ENCODE measurements around the gene DCHS1.

The DCHS1 gene

GRCh38 chr11:6670202-6670830 is 14.7 kb upstream of the DCHS1 start:
- DNase-seq, result no peak

- DNase-seq, result no peak
These were observed 12.2 kb upstream of the DCHS1 start for GRCh38 chr11:6667733-6668374.

DNA sequence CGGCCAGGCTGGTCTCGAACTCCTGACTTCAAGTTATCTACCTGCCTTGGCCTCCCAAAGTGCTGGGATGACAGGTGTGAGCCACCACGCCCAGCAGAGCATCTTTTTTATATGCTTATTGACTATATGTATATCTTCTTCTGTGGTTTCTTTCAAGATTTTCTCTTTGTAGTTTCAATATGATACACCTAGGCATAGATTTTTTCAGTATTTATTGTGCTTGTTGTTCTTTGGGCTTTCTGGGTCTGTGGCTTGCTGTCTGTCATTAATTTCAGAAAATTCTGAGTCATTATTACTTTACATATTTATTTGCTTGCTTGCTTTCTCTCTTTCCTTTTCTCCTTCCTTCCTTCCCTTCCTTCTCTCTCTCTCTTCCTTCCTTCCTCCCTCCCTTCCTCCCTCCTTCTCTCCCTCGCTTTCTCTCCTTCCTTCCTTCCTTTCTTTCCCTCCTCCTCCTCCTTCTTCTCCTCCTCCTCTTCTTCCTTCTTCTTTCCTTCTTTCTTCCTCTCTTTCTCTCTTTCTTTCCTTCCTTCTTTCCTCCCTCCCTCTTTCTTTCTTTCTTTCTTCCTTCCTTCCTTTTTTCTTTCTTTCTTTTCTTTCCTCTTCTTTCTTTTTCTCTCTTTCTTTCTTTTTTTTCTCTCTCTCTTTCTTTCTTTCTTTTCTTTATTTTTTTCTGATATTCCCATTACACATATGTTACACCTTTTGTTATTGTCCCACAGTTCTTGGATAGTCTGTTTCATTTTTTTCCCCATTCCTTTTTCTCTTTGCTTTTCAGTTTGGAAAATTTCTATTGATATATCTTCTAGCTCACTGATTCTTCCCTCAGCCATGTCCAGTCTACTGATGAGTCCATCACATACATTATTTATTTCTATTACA is 10.9 kb upstream of the DCHS1 start:
- DNase-seq, result no peak

- no peak for DNase-seq
These were observed 8.9 kb upstream of the DCHS1 start for GRCh38 chr11:6664551-6664950.

- no peak for DNase-seq
These were observed 8.3 kb upstream of the DCHS1 start for GRCh38 chr11:6663794-6664469.

DNA sequence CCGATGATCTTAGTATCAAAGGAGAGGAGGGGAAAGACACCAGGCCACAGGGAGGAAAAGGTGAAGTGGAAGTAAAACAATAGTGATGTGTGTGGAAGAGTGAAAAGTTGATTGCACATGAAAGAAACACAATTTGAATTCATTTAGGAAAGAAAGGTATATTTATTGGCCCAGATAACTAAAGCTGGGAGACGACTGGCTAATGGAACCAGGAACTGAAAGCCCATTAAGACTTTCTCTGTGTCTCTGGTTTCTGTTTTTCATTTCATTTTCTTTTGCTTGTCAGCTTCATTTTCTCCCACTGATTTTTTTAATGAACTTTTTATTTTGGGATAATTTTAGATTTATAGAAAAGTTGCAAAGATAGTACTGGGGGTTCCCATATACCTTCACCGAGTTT is 5.1 kb upstream of the DCHS1 start:
- DNase-seq, result no peak

GRCh38 chr11:6658647-6659046 is 3.0 kb upstream of the DCHS1 start:
- DNase-seq, result no peak

- DNase-seq, result no peak
These were observed 1.7 kb upstream of the DCHS1 start for GRCh38 chr11:6657346-6657745.

DNA sequence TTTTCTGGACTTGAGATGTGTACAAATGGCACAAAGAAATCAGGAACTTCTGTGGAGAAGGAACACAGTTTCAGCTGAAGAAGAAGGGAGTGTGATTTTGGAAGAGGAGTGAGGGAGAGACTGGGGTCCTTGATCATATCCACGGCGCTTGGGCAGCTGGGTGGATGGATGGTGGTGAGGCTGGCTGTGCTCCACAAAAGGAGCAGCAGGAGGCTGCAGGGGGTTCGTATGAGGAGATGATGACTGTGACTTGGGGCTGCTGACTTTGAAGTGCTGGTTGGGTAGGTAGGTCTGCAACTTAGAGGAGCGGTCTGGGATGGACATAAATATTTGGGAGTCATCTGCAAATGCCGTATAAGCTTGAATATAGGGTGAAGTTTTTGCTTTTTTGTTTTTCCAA is 1.3 kb upstream of the DCHS1 start:
- DNase-seq, result no peak

- no peak for DNase-seq
These were observed 941 bp upstream of the DCHS1 start for GRCh38 chr11:6656584-6656915.

GRCh38 chr11:6655020-6655789 is 404 bp downstream of the DCHS1 start:
- peak; percentile 50 for DNase-seq

DNA sequence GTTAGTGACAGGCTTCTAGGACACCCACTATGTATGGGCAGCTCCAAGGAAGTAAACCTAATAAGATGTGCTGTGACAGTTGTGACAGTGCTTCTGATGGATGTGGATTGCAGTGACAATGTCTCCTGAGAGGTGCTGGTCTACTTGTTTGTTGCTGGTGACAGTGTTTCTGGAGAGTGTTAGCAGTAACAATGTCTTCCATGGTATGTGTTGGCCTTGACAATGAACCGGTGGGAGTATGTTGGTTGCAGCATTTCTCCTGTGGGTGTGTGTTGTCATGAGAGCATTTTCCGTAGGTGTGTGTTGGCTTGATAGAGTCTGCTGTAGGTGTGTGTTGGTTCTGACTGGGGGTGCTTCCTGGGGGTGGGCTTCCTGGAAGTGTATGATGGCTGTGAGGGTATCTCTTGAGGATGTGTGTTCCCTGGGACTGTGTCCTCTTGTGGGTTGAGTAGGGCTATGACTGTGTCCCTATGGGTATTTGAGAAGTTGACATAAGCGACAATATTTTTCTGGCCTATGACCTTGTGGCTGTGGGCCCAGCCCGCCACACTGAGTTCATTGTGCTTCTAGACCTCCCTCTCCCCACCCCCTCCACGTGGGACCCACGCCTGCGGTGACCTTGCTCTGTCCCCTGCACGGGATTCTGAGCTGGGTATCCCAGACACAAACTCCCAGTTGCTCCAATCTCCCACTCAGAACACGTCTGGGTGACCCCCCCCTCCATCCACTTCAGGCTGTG is 1.2 kb downstream of the DCHS1 start:
- no peak for DNase-seq

GRCh38 chr11:6653656-6654055 is 2.0 kb downstream of the DCHS1 start:
- DNase-seq, result no peak

DNA sequence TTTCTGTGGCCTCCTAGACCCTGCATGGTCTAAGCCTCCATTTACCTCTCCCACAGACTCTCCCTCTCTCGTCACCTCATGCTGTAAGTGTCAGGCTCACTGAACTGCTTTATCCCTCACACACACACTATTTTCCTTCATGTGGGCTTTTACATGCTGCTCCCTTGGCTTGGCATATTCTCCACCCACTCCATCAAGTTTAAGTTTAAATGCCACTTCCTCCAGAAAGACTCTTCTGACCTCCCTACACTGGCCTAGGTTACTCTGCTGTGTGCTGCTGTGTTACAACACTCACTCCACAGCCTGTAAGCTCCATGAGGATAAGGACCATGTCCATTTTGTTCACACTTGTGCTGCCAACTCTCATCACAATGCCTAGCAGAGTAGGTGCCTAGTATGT is 2.5 kb downstream of the DCHS1 start:
- no peak for DNase-seq

DNA sequence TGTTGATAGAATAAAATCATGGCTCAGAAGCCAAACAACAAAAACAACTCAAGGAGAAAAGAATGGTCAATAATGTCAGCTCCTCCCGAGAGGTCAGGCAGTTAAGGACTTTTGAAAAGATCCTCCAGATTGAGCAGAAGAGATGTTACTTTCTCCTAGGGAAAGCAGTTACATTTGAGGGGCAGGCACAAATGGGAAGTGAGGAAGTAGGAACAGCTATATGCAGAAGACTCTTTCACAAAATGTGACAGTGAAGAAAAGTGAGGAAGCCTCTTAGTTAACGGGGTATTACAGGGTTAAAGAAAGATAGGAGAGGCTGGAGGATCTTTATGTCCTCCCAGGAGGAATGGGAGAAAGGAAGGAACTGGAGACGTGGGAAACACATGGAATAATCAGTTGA is 3.4 kb downstream of the DCHS1 start:
- DNase-seq, result no peak

DNA sequence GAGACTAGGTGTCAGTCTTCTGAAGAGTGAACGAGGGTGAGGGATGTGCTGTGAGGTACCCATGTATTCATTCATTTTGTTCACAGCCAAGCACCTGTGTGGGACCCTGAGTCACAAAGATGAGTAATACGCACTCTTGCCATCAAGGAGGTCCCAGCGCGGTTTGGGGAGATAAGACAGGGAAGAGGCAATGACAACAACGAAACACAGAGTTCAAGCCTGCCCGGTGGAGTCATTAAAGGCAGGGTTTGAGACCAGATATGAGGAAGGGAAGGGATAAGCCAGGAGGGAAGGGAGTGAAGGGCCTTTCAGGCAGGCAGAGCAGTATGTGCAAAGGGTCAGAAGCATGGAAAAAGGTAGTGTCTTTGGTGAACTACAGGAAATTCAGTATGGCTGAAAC is 4.6 kb downstream of the DCHS1 start:
- peak; percentile 59 for DNase-seq

DNA sequence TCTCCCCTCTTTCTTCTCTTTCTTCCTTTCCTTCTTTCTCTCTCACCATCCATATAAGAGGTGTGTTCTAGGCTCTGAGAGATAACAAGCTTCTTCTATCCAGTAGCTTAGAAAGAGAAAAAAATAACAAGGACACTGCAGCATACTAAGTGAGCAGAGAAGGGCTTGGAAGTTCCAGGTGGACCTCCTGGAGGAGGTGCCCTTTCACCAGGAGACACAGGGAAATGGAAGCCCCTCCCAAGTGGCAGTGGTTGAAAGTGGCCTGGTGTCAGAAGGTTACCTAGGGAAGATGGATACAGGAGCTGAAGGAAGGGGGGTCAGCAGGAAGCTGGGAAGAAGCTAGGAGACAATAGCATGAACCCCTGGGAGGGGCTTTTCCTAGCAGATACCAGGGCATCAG is 5.5 kb downstream of the DCHS1 start:
- no peak for DNase-seq

DNA sequence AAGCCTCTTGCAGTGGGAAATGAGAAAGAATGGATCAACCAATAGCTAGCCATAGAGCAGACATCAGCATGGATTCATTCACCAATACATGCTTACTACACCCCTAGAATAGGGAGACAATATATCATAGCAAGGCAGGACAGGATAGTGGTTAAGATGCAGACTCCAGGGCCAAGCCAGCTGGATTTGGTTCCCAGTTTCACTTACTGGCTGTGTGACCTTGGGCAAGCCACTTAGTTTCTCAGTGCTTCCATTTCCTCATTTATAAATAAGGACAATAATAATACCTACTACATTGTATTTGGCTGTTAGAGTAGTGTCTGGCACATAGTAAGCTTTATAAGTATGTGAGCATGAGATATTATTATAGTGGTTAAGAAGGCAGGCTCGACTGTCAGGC is 7.1 kb downstream of the DCHS1 start:
- DNase-seq, result no peak

- DNase-seq, result no peak
These were observed 7.8 kb downstream of the DCHS1 start for GRCh38 chr11:6647836-6648235.

DNA sequence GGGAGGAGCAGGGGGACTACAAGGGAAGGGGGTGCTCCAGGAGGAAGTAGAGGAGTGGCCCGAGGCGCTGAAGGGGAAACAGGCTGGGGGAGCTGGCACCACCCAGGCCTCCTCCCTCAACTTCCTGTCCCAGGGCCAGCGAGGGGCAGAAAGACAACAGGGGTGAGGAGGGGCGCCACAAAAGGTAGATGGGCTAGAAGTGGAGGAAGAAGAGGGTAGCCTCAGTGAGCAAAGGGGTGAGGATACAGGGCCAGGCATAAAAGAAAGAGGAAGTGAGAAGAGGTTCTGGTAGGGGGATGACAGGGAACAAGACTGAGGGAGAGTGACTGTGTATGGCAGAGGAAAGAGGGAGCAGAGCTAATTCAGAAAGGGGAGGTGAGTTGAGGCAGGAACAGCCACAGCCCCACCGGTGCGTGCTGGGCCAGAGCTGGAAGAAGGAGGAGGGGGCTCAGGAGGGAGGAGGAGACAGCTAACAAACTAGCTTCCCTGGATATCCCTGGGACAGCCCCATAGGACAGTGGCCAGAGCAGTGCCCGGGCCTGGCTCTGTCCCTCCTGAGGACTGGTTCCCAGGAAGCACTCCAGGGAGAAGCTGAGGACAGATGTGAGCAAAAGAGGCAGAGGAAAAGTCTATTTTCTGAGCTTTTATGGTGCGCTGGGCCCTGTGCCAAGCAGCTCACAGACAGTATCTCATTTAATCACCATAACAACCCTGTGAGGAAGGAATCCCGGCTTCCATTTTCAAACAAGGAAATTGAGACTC is 8.5 kb downstream of the DCHS1 start:
- DNase-seq, result no peak

GRCh38 chr11:6646576-6646917 is 9.1 kb downstream of the DCHS1 start:
- no peak for DNase-seq

- no peak for DNase-seq
These were observed 9.5 kb downstream of the DCHS1 start for GRCh38 chr11:6646071-6646470.
